Measurements from ENCODE around the gene PANX3.

The PANX3 gene

GRCh38 chr11:124644426-124645280 is 33.4 kb downstream of the PANX3 start:
- in situ Hi-C loops (cut with HindIII; ENCODE audit: low pct_ligation_motif_present, low pct_unique_long_range_greater_than_20kb, low sequenced_read_pairs) = no loop called here
- DNase-seq = peak; percentile 56

- in situ Hi-C loops (cut with HindIII; ENCODE audit: low pct_ligation_motif_present, low pct_unique_long_range_greater_than_20kb, low sequenced_read_pairs) = no loop called here
- no peak for DNase-seq
Observed at GRCh38 chr11:124646148-124646547, 34.9 kb downstream of the PANX3 start.

- in situ Hi-C loops (cut with HindIII; ENCODE audit: low pct_ligation_motif_present, low pct_unique_long_range_greater_than_20kb, low sequenced_read_pairs) = no loop called here
- no peak for DNase-seq
Observed at GRCh38 chr11:124648610-124649009, 37.4 kb downstream of the PANX3 start.

- in situ Hi-C loops (cut with HindIII; ENCODE audit: low pct_ligation_motif_present, low pct_unique_long_range_greater_than_20kb, low sequenced_read_pairs) = no loop called here
- DNase-seq = no peak
Observed at GRCh38 chr11:124656774-124657630, 45.8 kb downstream of the PANX3 start.

- DNase-seq = no peak
- in situ Hi-C loops (cut with HindIII; ENCODE audit: low pct_ligation_motif_present, low pct_unique_long_range_greater_than_20kb, low sequenced_read_pairs) = no loop called here
Observed at GRCh38 chr11:124657904-124658303, 46.7 kb downstream of the PANX3 start.

- in situ Hi-C loops (cut with HindIII; ENCODE audit: low pct_ligation_motif_present, low pct_unique_long_range_greater_than_20kb, low sequenced_read_pairs) = no loop called here
- DNase-seq = no peak
Observed at GRCh38 chr11:124658501-124658900, 47.3 kb downstream of the PANX3 start.

- DNase-seq = no peak
- in situ Hi-C loops (cut with HindIII; ENCODE audit: low pct_ligation_motif_present, low pct_unique_long_range_greater_than_20kb, low sequenced_read_pairs) = no loop called here
Observed at GRCh38 chr11:124658986-124659385, 47.8 kb downstream of the PANX3 start.

- in situ Hi-C loops (cut with HindIII; ENCODE audit: low pct_ligation_motif_present, low pct_unique_long_range_greater_than_20kb, low sequenced_read_pairs) = no loop called here
- DNase-seq = no peak
Observed at GRCh38 chr11:124661553-124661952, 50.3 kb downstream of the PANX3 start.

- DNase-seq = no peak
- in situ Hi-C loops (cut with HindIII; ENCODE audit: low pct_ligation_motif_present, low pct_unique_long_range_greater_than_20kb, low sequenced_read_pairs) = no loop called here
Observed at GRCh38 chr11:124662106-124662505, 50.9 kb downstream of the PANX3 start.

GRCh38 chr11:124663861-124664260 is 52.6 kb downstream of the PANX3 start:
- DNase-seq = no peak
- in situ Hi-C loops (cut with HindIII; ENCODE audit: low pct_ligation_motif_present, low pct_unique_long_range_greater_than_20kb, low sequenced_read_pairs) = no loop called here

GRCh38 chr11:124667601-124668000 is 56.4 kb downstream of the PANX3 start:
- in situ Hi-C loops (cut with HindIII; ENCODE audit: low pct_ligation_motif_present, low pct_unique_long_range_greater_than_20kb, low sequenced_read_pairs) = no loop called here
- no peak for DNase-seq

GRCh38 chr11:124669193-124669592 is 58.0 kb downstream of the PANX3 start:
- in situ Hi-C loops (cut with HindIII; ENCODE audit: low pct_ligation_motif_present, low pct_unique_long_range_greater_than_20kb, low sequenced_read_pairs) = no loop called here
- peak; percentile 47 for DNase-seq
